GM19035 (cell line): ENCODE data around the gene CDC34.

Experiments
- ATAC-seq: cut with Tn5 transposase; IDR thresholded peaks from one replicate; pipeline ENCODE4 v1.9.1; 2021; ENCODE audit not compliant: unreplicated experiment

Gene CDC34

DNA sequence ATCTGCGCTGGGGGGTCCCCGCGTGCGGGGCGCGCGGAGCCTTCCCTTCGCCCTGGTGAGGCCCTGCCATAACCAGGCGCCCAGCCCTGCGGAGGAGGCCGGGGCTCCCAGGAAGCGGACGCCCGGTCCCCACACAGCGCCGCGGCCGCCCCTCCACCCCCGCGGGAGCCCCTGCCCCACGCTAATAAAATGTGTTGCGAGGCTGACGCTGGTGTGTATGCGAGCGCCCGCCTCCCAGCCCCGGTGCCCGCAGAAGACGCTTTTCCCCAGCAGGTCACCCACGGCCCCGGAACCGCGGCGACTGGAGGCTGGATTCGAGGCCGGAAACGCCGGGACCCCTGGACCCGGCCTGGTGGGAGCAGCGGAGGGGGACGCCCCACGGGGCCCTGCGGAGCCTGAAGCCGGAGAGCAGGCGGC lies 12.1 kb upstream of the CDC34 start:
- no peak for ATAC-seq

DNA sequence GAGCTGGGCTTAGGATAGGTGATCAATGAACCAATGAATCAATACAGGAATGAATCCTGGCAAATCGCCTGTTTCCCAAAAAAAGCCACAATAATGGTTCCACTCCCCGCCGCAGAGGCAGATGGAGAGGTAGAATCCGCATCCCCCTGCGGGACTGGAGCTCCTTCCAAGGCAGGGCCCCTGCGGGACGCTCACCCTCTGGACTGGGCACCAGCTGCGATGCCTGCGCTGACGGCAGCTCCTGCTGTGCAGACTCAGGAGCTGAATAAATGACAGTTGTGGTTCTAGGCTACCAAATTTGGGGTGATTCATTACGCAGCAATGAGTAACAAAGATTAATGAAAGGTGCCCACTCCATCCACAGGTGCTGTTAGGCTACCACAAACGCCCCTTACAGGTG lies 8.8 kb upstream of the CDC34 start:
- ATAC-seq = no peak

DNA sequence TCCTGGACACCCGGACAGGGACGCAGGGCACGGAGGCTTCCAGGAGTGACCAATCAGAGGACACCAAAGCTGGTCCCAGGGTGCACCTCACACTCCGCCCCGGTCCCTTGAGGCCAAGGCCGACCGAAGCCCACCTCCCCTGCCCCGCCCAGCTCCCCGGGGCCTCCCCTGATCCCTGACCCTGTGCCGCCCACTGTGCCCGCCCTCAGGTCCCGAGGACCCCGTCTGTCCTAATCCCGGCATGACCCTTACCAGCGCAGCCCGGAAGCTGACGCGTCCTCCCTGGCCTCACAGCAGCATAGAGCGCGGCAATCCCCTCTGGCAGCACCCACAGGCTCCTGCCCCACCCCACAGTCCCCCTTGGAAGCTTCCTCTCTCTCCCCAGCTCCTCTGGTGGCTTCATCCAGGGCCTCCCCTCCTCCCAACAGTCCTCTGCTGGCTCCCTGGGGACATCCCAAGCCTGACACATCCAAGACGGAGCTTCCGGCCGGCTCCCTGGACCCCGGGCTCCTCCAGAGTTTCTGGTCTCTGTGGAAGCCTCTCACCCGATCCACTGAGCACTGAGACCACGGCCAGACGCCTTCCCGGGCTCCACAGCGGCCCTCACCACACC lies 7.4 kb upstream of the CDC34 start:
- ATAC-seq = no peak

DNA sequence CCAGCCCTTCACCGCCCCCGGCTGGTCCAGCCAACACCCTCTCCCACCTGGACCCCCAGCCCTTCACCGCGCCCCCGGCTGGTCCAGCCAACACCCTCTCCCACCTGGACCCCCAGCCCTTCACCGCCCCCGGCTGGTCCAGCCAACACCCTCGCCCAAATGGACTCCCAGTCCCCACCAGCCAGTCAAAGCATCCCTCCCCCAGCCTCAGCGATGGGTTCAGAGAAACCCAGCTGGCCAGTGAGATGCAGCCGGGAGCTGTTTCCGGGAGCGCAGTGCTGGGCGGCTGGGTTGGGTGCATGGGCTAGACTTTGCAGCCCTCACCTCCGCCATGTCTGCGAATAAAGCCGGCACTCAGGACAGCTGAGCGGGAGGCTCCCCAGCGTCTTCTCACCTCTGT lies 6.5 kb upstream of the CDC34 start:
- no peak for ATAC-seq

DNA sequence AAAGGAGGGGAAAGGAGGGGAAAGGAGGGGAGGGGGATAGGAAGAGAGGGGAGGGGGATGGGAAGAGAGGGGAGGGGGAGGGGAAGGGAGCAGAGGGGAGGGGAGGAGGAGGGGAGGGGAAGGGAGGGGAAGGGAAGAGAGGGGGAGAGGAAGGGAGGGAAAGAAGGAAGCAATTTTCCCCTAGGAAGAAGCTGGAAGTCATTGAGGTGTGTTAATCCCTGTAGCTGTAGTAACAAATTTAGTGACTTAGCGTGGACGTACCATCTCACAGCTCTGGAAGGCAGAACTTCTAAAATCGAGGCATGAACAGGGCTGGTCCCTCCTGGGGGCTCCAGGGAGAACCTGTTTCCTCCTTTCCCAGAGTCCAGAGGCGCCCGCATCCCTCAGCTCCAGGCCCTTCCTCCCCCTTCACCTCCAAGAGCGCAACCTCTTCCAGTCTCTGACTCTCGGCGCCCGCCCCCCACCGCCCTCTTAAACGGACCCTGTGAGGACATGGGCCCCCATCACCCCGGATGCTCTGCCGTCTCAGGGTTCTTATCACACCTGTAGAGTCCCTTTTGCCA lies 5.6 kb upstream of the CDC34 start:
- no peak for ATAC-seq

DNA sequence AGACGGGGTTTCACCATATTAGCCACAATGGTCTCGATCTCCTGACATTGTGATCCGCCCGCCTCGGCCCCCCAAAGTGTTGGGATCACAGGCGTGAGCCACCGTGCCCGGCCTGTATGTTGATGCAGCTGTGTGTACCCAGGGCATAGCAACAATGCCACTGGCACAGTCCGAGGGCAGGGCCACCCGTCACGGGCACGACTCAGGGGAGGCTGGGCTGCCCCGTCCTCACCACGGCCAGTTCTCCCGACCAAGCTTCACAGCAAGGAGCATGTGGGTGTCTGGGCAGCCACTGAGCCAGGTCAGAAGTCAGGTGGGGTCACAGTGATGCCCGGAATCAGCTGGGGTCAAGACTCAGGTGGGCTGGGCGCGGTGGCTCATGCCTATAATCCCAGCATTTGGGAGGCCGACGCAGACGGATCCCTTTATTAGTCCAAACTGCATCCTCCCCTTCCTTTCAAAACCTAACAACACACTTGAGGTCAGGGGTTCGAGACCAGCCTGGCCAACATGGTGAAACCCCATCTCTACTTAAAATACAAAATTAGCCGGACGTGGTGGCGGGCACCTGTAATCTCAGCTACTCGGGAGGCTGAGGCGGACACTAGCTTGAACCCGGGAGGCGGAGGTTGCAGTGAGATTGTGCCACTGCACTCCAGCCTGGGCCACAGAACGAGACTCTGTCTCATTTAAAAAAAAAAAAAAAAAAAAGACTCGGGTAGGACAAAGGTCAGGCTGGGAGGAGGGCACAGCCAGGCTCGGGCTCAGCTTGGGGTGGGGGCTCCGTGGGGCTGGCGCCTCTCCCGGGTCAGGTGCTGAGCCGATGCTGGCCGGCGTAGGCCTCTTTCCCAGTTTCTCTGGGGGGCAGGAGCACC lies 1.2 kb upstream of the CDC34 start:
- ATAC-seq = no peak

DNA sequence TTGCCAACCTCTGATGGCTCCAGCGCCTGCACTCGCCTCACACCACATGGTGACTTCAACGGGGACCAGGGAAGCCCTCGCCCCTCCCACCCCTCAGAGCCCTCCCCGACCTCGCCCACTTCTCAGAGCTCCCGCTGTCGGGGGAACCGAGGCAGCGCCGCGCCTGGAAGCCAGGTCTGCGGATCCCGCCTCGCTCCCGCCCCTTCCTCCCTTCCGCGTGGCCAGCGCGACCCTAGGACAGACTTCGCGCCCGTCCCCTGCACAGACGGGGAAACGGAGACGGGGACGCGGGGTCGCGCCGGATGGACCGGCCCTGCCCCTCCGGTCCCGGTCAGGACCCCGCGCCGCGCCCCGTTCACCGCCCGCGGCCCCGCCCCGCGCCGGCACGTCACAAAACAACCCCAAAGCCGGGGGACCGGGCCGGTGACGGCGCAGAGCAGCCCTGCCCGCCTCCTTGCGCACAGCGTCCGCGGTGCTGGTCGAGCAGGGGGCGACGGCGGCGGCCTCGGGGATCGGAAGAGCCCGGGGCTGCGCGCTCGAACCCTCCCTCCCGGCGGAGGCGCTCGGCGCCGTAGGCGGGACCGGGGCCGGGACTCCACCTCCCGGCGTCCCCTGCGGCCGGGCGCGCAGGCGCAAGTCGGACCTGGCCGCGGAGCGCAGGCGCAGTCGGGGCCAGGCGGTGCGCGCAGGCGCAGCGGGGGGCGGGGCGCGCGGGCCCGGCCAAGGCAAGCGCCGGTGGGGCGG lies 379 bp upstream of the CDC34 start:
- ATAC-seq = peak; percentile 66

DNA sequence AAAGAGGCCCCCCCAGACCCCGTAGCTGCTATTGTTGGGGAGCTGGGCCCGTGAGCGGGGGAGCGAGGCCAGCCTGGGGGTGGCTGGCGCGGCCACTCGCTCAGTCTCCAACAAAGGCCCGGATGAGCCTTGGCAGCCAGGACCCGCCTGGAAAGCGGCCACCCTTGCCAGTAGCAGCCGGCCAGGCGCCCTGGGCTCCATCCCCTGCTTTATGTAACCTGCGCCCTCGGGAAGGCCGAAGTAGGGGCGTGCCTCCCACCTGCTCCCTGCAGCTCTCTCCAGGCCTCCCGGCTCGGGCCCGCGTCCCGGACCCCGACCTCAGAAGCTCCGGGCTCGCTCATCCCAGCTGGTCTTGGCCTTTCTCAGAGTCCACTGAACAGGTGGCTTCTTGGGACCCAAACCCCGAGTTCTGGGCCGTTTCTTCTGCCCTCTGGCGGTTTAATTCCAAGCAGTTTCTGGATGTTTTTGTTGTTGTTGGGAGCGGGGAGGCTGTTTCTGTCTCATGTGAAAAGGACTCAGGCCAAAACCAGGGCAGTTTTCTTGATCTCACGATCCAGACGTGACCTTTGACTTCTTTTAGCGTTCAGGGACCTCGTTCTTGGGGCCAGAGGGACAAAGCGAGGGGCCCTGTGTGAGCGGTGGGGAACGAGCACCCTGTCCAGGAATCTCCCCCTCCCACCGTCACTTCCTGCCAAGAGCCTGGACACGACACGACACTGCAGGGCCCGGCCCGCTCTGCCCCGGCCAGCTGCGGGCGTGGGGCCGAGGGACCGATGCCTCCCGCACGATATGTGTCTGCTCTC lies 1.2 kb downstream of the CDC34 start:
- ATAC-seq = no peak

DNA sequence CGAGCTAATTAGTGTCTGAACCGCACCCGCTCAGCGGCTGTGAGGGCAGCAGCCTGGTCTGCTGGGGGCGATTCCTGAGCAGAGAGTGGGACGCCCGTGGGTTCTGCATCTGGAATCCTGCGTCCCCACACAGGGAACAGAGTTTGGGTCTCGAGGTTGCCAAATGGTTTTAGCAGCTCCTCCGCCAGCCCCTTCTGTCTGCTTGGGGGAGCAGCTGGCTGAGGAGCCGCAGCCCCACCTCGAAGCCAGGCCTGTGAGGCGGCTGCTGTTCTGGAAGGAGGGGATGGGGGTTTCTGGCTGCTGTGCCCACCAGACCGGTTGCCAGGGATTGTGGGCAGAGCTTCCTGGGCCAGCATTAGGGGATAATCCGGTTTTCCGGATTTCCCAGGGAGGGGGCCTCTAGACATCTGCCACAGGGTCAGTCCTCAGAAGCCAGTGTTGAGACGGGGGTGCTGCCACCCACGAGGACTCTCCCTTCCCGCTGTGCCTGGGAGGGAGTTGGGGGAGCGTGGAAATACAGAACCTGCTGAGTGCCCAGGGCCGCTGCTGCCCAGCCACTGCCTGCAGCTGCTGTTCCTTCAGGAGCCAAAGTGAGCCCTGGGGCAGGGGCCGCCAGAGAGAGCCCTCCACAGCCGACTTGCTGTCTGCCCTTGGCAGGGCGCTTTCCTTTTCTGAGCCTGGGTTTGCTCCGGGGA lies 2.0 kb downstream of the CDC34 start:
- ATAC-seq = no peak

DNA sequence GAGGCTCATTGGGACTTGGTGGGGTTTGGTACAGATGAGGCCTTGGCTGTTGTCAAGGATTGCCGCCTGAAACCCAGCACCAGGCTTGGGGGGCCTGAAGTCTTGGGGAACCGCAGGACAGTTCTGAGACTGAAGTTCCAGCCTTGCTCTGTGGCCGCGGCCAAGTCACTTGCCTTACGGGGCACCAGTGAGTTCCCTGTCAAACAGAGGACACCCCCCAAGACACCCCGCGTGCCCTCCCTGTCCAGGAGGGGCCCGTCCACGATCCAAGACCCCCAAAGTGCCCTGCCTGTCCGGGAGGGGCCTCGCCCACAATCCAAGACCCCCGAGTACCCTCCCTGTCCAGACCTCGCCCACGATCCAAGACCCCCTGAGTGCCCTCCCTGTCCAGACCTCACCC lies 2.5 kb downstream of the CDC34 start:
- no peak for ATAC-seq

DNA sequence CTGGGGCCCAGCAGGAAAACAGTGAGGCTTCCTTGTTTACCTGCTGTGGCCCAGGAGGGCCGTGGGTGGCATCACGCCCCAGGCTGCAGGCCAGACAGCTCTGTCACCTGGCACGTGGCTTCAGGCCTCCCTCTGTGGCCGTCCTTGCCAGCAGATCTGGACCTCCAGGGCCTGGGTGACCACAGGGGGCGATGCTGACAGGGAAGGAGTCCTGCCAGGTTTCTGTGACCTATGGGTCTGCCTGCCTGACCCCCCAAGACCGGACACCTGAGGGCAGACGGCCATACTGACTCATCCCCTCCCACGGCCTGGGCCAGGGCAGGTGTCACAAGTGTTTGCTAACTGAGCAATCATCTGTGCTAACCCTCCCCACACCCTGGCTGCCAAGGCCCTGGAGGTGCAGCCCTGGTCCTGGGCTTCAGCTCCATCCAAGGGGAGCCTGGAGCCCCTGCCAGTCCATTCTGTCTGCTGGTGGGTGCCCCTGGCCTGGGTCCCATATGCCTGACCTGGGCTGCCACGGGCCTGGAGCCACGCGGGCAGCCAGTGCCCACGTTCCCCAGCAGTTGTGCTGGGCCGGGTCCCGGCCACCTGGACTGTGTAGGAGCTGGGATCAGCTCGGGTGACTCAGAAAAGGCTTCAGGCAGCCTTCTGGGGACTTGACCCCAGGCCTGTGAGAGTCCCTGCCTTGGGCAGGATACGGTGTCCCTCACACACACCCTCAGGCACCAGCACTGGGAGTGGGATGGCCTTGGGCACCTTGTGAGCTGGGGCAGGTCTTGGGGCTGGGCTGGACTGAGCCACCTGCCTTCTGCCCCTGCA lies 3.7 kb downstream of the CDC34 start:
- ATAC-seq = no peak

DNA sequence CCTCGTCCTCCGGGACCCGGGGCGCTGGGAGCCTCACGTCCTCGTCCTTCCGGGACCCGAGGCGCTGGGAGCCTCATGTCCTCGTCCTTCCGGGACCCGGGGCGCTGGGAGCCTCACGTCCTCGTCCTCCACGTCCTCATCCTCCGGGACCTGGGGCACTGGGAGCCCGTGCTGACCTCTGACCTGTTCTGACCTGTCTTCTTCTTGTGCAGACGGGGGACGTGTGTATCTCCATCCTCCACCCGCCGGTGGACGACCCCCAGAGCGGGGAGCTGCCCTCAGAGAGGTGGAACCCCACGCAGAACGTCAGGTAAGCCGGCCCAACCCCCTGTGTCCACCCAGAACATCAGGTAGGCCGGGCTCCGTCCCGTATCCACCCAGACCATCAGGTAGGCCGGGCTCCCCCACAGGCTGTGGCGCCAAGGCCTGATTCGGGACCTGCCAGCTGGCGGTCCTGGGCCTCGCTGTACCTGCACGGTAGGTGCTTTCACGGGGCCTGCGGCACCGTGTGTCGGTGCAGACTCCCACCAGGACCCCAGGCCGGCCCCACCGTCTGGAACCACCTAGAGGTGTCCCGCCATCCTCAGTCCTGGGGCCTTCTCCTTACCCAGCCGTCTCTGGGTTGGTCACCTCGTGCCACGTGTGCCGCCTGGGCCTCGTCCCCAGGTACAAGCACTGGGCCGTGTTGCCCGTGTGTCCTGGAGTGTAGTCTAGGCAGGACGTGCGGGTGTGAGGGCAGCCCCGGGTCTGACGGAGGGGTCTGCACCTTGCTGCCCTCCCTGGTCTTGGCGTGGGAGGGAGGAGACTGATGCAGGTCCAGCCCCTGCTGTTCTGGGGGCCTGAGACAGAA lies 4.7 kb downstream of the CDC34 start:
- ATAC-seq = no peak

DNA sequence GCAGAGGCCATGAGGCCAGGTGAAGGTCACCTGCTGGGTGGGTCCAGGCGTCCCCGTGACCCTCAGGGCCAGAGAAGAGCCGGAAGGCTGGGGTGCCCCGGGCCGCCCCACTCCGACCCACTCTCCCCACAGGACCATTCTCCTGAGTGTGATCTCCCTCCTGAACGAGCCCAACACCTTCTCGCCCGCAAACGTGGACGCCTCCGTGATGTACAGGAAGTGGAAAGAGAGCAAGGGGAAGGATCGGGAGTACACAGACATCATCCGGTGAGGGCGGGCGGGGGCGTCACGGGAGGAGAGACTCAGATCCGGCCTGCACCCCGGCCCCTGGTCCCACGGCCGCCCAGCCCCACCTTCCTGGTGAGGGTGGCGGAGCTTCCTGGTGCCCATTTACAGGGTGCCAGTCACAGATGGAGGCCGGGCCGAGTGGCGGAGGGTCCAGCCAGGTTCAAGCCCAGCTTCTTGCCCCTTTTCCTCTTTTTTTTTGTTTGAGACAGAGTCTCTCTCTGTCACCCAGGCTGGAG lies 5.4 kb downstream of the CDC34 start:
- ATAC-seq = no peak

DNA sequence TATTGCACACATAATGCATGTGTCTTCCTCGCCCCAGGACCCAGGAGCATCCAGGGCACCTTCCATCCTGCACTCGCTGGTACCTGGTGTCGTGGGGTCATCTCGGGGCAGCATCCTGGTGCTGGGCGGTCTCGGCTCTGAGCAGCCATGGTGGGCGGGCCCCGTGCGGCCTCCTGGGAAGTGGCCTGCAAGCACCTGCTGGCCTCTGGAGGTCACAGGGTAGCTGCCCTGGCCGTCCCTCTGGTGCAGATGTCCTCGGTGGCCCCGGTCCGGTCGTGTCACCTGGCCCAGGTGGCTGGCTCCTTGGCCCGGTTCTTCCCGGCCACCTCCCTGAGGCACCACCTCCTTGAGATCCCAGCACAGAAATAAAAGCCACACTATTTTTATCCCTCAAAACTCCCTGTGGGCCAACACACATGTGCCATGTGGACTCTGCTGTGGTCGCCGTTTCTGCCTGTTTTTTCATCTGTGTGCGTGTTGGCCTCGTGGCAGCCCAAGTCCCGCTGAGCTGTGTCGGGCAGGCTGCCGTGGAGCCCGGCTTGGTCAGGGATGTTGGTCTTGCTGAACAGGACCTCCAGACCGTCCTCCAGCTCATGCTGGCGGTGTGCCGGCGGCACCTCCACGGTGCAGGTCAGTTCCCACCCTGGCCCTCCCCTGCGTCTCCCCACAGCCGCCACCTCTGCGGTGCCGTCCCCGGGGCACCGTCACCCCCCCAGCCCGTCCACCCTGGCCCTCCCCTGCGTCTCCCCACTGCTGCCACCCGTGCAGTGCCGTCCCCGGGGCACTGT lies 7.3 kb downstream of the CDC34 start:
- no peak for ATAC-seq

DNA sequence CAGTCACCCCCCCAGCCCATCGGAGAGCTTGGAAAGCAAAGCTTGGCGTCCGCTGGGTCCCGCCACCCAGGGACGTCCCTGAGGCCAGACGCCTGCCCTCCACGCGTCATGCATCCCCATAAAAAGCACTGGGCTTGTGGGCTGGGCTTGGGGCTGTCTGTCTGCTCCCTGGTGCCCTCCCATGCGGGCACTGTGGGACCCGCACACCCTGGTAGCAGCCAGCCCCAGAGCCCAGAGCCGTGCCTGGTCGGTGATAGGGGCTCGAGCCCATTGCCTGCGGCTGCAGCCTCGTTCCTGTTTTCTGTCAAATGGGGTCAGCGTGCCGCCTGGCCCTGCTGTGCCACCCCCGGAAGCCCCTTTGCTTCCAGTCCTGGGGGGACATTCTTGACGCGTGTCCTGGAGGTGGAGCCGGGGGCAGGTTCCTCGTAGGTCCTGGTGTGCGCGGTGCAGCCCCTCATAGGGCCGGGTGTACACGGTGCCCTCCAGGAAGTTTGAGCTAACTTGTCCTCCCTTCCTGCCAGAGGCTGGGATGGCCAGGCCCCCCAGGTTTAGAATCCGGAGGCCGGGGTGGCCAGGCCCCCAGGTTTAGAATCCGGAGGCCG lies 8.0 kb downstream of the CDC34 start:
- ATAC-seq = no peak

DNA sequence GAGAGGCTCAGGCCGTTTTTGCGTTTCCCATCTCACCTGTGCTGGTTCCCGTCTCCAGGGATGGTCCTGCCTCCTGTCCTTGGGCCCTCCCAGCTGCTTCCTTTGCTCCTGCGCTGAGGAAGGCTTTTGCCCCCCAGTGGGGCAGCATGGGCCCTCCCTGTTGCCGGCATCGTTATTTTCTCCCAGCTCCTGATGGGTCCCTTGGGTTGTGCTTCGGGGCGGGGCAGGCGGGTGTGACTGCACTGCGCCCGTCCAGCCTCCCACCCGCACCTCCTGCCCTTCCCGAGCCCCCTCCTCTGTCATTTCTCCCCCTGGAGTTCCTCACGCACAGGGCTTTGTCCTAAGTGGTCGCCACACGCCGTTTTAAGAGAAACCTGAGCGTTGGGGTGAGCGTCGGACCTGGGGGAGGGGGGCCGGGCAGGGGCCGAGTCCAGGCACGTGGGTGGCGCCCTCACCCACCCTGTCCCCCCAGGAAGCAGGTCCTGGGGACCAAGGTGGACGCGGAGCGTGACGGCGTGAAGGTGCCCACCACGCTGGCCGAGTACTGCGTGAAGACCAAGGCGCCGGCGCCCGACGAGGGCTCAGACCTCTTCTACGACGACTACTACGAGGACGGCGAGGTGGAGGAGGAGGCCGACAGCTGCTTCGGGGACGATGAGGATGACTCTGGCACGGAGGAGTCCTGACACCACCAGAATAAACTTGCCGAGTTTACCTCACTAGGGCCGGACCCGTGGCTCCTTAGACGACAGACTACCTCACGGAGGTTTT lies 9.5 kb downstream of the CDC34 start:
- ATAC-seq = no peak
